ENCODE results near the gene IFI16. TPM values are rescaled to one million over a fixed set of nuclear protein-coding genes. Genes with fewer than 3 reads are reported as not detected.
"Not testable (repeated sequence)": the region's sequence is repeated elsewhere in the genome, so short reads cannot be mapped to it uniquely, and the experiment has no call there.

The IFI16 gene
- polyA plus RNA-seq, 1 experiment, result 179 TPM

- Histone ChIP-seq H3K4me3 (ENCODE audit: low read depth, low read length) (no peak overlapping the region), H3K27ac (ENCODE audit: low read depth, low read length) (no peak overlapping the region), H3K27me3 (ENCODE audit: control insufficient read depth, insufficient read depth, low read length) (no peaks in the 10 kb centered on the region), H3K9me3 (ENCODE audit: control insufficient read depth, insufficient read depth, low read length) (no peaks in the 10 kb centered on the region)
- no peak for TF ChIP-seq CTCF (IDR thresholded peaks at IDR 0.05; ENCODE audit: low read depth, low read length)
- CTCF ChIA-PET, result interaction anchor here (0.6 to 1.0 kb wide), 2 partner anchors 67 to 775 kb away, joined by 3 read pairs; partner anchors contain the start of gene DUSP23
- POLR2A ChIA-PET, result no interaction called here
- DNase-seq (ENCODE audit: low read depth, low spot score), result no peak
These were observed 4.0 kb upstream of the IFI16 start for GRCh38 chr1:159005676-159006075.

GRCh38 chr1:159006210-159006807 is 3.4 kb upstream of the IFI16 start:
- H3K4me3 ChIP-seq (ENCODE audit: low read depth, low read length); POLR2A ChIA-PET; H3K9me3 ChIP-seq (ENCODE audit: control insufficient read depth, insufficient read depth, low read length); H3K27ac ChIP-seq (ENCODE audit: low read depth, low read length); DNase-seq (ENCODE audit: low read depth, low spot score); H3K27me3 ChIP-seq (ENCODE audit: control insufficient read depth, insufficient read depth, low read length): not testable (repeated sequence)
- CTCF ChIA-PET, result interaction anchor here (1.0 kb wide), 1 partner anchor 66 kb away, joined by 3 read pairs; no protein-coding TSS in a partner anchor

- no peaks in the 10 kb centered on the region for H3K9me3 ChIP-seq (ENCODE audit: control insufficient read depth, insufficient read depth, low read length)
- no peak for DNase-seq (ENCODE audit: low read depth, low spot score)
- CTCF ChIA-PET, result interaction anchor here (3.1 kb wide), 1 partner anchor 9 kb away, joined by 15 read pairs; no protein-coding TSS in a partner anchor
- POLR2A ChIA-PET, result no interaction called here
- no peaks in the 10 kb centered on the region for H3K27me3 ChIP-seq (ENCODE audit: control insufficient read depth, insufficient read depth, low read length)
- no peak for TF ChIP-seq CTCF (IDR thresholded peaks at IDR 0.05; ENCODE audit: low read depth, low read length)
- no peak overlapping the region for H3K27ac ChIP-seq (ENCODE audit: low read depth, low read length)
- no peak overlapping the region for H3K4me3 ChIP-seq (ENCODE audit: low read depth, low read length)
These were observed 2.0 kb upstream of the IFI16 start for GRCh38 chr1:159007726-159008125.

- no peaks in the 10 kb centered on the region for H3K27me3 ChIP-seq (ENCODE audit: control insufficient read depth, insufficient read depth, low read length)
- POLR2A ChIA-PET, result no interaction called here
- no peak overlapping the region for H3K27ac ChIP-seq (ENCODE audit: low read depth, low read length)
- no peak overlapping the region for H3K4me3 ChIP-seq (ENCODE audit: low read depth, low read length)
- CTCF ChIA-PET, result interaction anchor here (1.7 to 3.1 kb wide), 3 partner anchors 7 to 10 kb away, joined by 6 to 15 read pairs (median 6); no protein-coding TSS in a partner anchor
- DNase-seq (ENCODE audit: low read depth, low spot score), result no peak
- H3K9me3 ChIP-seq (ENCODE audit: control insufficient read depth, insufficient read depth, low read length), result no peaks in the 10 kb centered on the region
- no peak for TF ChIP-seq CTCF (IDR thresholded peaks at IDR 0.05; ENCODE audit: low read depth, low read length)
These were observed 941 bp upstream of the IFI16 start for GRCh38 chr1:159008744-159009188.

- TF ChIP-seq CTCF (IDR thresholded peaks at IDR 0.05; ENCODE audit: low read depth, low read length), result no peak
- peak overlapping the region; percentile 79 for H3K27ac ChIP-seq (ENCODE audit: low read depth, low read length)
- H3K9me3 ChIP-seq (ENCODE audit: control insufficient read depth, insufficient read depth, low read length), result no peaks in the 10 kb centered on the region
- no peak for DNase-seq (ENCODE audit: low read depth, low spot score)
- ChIA-PET CTCF (interaction anchor here (0.9 to 3.1 kb wide), 5 partner anchors 8 to 1045 kb away, joined by 3 to 15 read pairs (median 6); no protein-coding TSS in a partner anchor), POLR2A (interaction anchor here (1.0 kb wide), 1 partner anchor 10 kb away, joined by 12 read pairs; no protein-coding TSS in a partner anchor)
- peak overlapping the region; percentile 76 for H3K4me3 ChIP-seq (ENCODE audit: low read depth, low read length)
- no peaks in the 10 kb centered on the region for H3K27me3 ChIP-seq (ENCODE audit: control insufficient read depth, insufficient read depth, low read length)
These were observed 420 bp upstream of the IFI16 start for GRCh38 chr1:159009287-159009686.
